Neural progenitor cell (in vitro differentiated cells): ENCODE results near the gene SMARCC2. TPM values are rescaled to one million over a fixed set of nuclear protein-coding genes. Genes with fewer than 3 reads are reported as not detected.
A peak's percentile ranks its signal among the peaks of the same experiment; 100 is the strongest.

ENCODE experiments used
- DNase-seq: peaks from one replicate; pipeline ENCODE4 v3.0.0-alpha.2; 2016; ENCODE audit warnings: low spot score
- H2AFZ ChIP-seq: fragments of 200-600 bp; sonication (generic); replicated peaks from 2 replicates; pipeline ENCODE4 v1.6.1; 2016; ENCODE audit warnings: antibody characterized with exemption
- H3F3A ChIP-seq: fragments of 200-600 bp; sonication (generic); 2 replicates; pipeline ENCODE4 v1.6.1; 2016; ENCODE audit warnings: antibody characterized with exemption, low read depth
- H3K27ac ChIP-seq: fragments of 200-600 bp; sonication (generic); 2 replicates; pipeline ENCODE4 v1.5.1; 2016; ENCODE audit warnings: mild to moderate bottlenecking
- H3K27me3 ChIP-seq: fragments of 200-600 bp; sonication (generic); 2 replicates; pipeline ENCODE4 v1.6.1; 2016; ENCODE audit warnings: mild to moderate bottlenecking, moderate library complexity
- H3K36me3 ChIP-seq: fragments of 200-600 bp; sonication (generic); 2 replicates; pipeline ENCODE4 v1.5.1; 2016
- H3K4me1 ChIP-seq: fragments of 200-600 bp; sonication (generic); 2 replicates; pipeline ENCODE4 v1.6.1; 2016; ENCODE audit warnings: mixed run types
- H3K4me2 ChIP-seq: fragments of 200-600 bp; sonication (generic); 2 replicates; pipeline ENCODE4 v1.6.1; 2016
- H3K4me3 ChIP-seq: fragments of 200-600 bp; sonication (generic); 2 replicates; pipeline ENCODE4 v1.5.1; 2016
- H3K79me2 ChIP-seq: fragments of 200-600 bp; sonication (generic); 2 replicates; pipeline ENCODE4 v1.6.1; 2016; ENCODE audit warnings: low read depth
- H3K9ac ChIP-seq: fragments of 200-600 bp; sonication (generic); 2 replicates; pipeline ENCODE4 v1.6.1; 2016
- H3K9me3 ChIP-seq: fragments of 200-600 bp; sonication (generic); 2 replicates; pipeline ENCODE4 v1.5.1; 2016; ENCODE audit warnings: low read depth
- H4K20me1 ChIP-seq: fragments of 200-600 bp; sonication (generic); 2 replicates; pipeline ENCODE4 v1.6.1; 2016; ENCODE audit warnings: low read depth
- H3K27ac Mint-ChIP-seq: 3 replicates; pipeline ENCODE4 v1.8.0; 2021; ENCODE audit warnings: mixed read lengths
- H3K27me3 Mint-ChIP-seq: 2 replicates; pipeline ENCODE4 v1.8.0; 2022; ENCODE audit warnings: low read depth, mild to moderate bottlenecking, inconsistent platforms, moderate library complexity, mixed read lengths; ENCODE audit not compliant: insufficient read depth
- H3K36me3 Mint-ChIP-seq: 3 replicates; pipeline ENCODE4 v1.8.0; 2021; ENCODE audit warnings: mixed read lengths
- H3K4me1 Mint-ChIP-seq: 3 replicates; pipeline ENCODE4 v1.8.0; 2021; ENCODE audit warnings: mixed read lengths
- H3K4me3 Mint-ChIP-seq: 3 replicates; pipeline ENCODE4 v1.8.0; 2021; ENCODE audit warnings: mild to moderate bottlenecking, moderate library complexity, mixed read lengths
- H3K9me3 Mint-ChIP-seq: 3 replicates; pipeline ENCODE4 v1.8.0; 2020; ENCODE audit warnings: mixed read lengths
- CTCF ChIP-seq: fragments of 200-600 bp; sonication (generic); IDR thresholded peaks from 2 replicates; pipeline ENCODE4 v1.5.1; 2017; ENCODE audit warnings: antibody characterized with exemption, mild to moderate bottlenecking
- EZH2 ChIP-seq: fragments of 200-600 bp; sonication (generic); IDR thresholded peaks from 2 replicates; pipeline ENCODE4 v1.6.1; 2017; ENCODE audit warnings: antibody characterized with exemption, mild to moderate bottlenecking, moderate library complexity
- EZH2phosphoT487 ChIP-seq: fragments of 200-600 bp; sonication (generic); IDR thresholded peaks from 2 replicates; pipeline ENCODE4 v1.6.1; 2017; ENCODE audit warnings: antibody characterized with exemption
- total RNA-seq: library from RNA; depleted of rRNA; stranded (reverse); fragments of >200 nt; gene quantifications from 2 replicates; pipeline ENCODE4 v1.2.3, GENCODE V29; 2015; ENCODE audit warnings: low replicate concordance

Gene SMARCC2
- total RNA-seq, 1 donor from 2014 or later = 103 TPM

- H3K9me3 ChIP-seq = no peaks in the 10 kb centered on the region
- H3K36me3 Mint-ChIP-seq = no peaks in the 10 kb centered on the region
- peak; percentile 91 for DNase-seq
- H3K27me3 ChIP-seq = no peaks in the 10 kb centered on the region
- H3K4me1 Mint-ChIP-seq = peaks cover 14% of the 10 kb centered on the region
- no peak overlapping the region for H3K4me2 ChIP-seq
- H3F3A ChIP-seq = peaks cover 40% of the 10 kb centered on the region
- H2AFZ ChIP-seq = peak overlapping the region; percentile 98
- peak overlapping the region; percentile 5 for H3K4me3 Mint-ChIP-seq
- H3K4me3 ChIP-seq = no peak overlapping the region
- no peak overlapping the region for H3K27ac ChIP-seq
- peak overlapping the region; percentile 57 for H3K27ac Mint-ChIP-seq
- TF ChIP-seq EZH2phosphoT487 (no peak), CTCF (peak; percentile 91)
- H3K4me1 ChIP-seq = peaks cover 2% of the 10 kb centered on the region
- H3K36me3 ChIP-seq = no peaks in the 10 kb centered on the region
- peaks cover 20% of the 10 kb centered on the region for H3K27me3 Mint-ChIP-seq
- peaks cover 9% of the 10 kb centered on the region for H3K9me3 Mint-ChIP-seq
- H3K9ac ChIP-seq = no peak overlapping the region
- peaks cover 9% of the 10 kb centered on the region for H3K79me2 ChIP-seq
- H4K20me1 ChIP-seq = peaks cover 4% of the 10 kb centered on the region
These were observed 3.8 kb upstream of the SMARCC2 start for GRCh38 chr12:56193025-56193578.

DNA sequence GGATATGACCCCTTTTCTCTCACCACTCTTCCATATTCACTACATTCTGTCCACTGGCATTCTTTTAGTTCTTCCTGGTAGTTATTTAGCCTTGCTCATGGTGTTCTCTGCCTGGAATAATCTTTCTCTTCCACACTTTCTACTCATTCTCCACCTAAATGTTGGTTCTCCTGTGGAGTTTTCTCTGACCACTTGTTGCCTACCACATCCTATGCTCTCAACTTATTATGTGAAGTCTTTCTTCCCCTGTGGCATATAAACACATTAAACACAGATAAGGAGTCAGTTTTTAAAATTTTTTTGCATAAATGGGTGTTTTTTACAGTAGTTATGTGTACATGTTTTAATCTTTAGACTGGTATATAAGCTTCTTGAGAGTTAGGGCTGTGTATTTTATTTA, 3.3 kb upstream of the SMARCC2 start:
- no peak overlapping the region for H3K4me3 Mint-ChIP-seq
- peaks cover 9% of the 10 kb centered on the region for H3K9me3 Mint-ChIP-seq
- Histone ChIP-seq H3K36me3 (no peaks in the 10 kb centered on the region), H3K79me2 (peaks cover 14% of the 10 kb centered on the region), H2AFZ (peak overlapping the region; percentile 98), H3K9me3 (no peaks in the 10 kb centered on the region), H3F3A (peaks cover 45% of the 10 kb centered on the region), H3K4me2 (no peak overlapping the region), H4K20me1 (peaks cover 9% of the 10 kb centered on the region), H3K4me3 (no peak overlapping the region), H3K27ac (no peak overlapping the region), H3K4me1 (peaks cover 7% of the 10 kb centered on the region), H3K27me3 (no peaks in the 10 kb centered on the region), H3K9ac (no peak overlapping the region)
- no peak overlapping the region for H3K27ac Mint-ChIP-seq
- H3K36me3 Mint-ChIP-seq = peaks cover 2% of the 10 kb centered on the region
- DNase-seq = no peak
- TF ChIP-seq CTCF (no peak), EZH2phosphoT487 (no peak), EZH2 (no peak)
- peaks cover 20% of the 10 kb centered on the region for H3K4me1 Mint-ChIP-seq
- H3K27me3 Mint-ChIP-seq = peaks cover 22% of the 10 kb centered on the region

DNA sequence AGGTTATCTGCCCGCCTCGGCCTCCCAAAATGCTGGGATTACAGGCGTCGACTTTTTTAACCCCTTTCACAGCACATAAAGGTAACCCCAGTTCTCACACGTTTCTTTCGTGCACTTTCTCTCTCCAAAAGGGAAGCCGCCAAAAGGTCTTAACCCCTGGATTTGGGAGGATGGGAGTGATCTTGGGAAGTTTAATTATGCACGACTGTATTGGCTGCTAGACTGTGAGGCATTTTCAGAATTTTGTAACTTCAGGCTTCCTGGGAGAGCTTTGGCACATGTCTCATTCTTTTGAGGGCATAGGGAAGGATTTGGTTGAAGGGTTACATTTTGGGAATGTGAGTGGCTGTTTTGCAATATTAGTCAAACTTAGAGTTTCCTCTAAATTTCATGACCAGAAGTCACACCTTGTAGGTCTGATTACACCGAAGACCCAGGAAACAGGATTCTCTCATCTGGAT, 1.4 kb upstream of the SMARCC2 start:
- H3K27ac Mint-ChIP-seq = peak overlapping the region; percentile 86
- peaks cover 8% of the 10 kb centered on the region for H3K36me3 Mint-ChIP-seq
- H3K27me3 ChIP-seq = no peaks in the 10 kb centered on the region
- peaks cover 9% of the 10 kb centered on the region for H3K36me3 ChIP-seq
- H3K9ac ChIP-seq = no peak overlapping the region
- H3K27ac ChIP-seq = no peak overlapping the region
- H3K4me3 ChIP-seq = peak overlapping the region; percentile 96
- peak overlapping the region; percentile 92 for H2AFZ ChIP-seq
- peak overlapping the region; percentile 95 for H3K4me3 Mint-ChIP-seq
- no peaks in the 10 kb centered on the region for H3K9me3 ChIP-seq
- TF ChIP-seq EZH2 (no peak), CTCF (no peak), EZH2phosphoT487 (no peak)
- DNase-seq = peak; percentile 24
- H3K4me2 ChIP-seq = peak overlapping the region; percentile 90
- peaks cover 26% of the 10 kb centered on the region for H3K4me1 Mint-ChIP-seq
- H4K20me1 ChIP-seq = peaks cover 20% of the 10 kb centered on the region
- peaks cover 32% of the 10 kb centered on the region for H3K79me2 ChIP-seq
- peaks cover 9% of the 10 kb centered on the region for H3K9me3 Mint-ChIP-seq
- H3F3A ChIP-seq = peaks cover 45% of the 10 kb centered on the region
- H3K27me3 Mint-ChIP-seq = peaks cover 20% of the 10 kb centered on the region
- H3K4me1 ChIP-seq = peaks cover 10% of the 10 kb centered on the region
